Gastrocnemius medialis (tissue), 4 donors: Measurements from ENCODE around the gene COL4A6. TPM values are rescaled to one million over a fixed set of nuclear protein-coding genes. Genes with fewer than 3 reads are reported as not detected.
"Not testable (repeated sequence)": the region's sequence is repeated elsewhere in the genome, so short reads cannot be mapped to it uniquely, and the experiment has no call there.

ENCODE experiments used
- ATAC-seq, 2 donors: fragments of 150-250 bp; one replicate each; pipeline ENCODE4 v1.9.1; 2016
- DNase-seq, 2 donors: peaks; one replicate each; pipeline ENCODE4 v3.0.0-alpha.2; 2019
- H3K27ac ChIP-seq, 4 donors: fragments of 200-600 bp; sonication (generic); 1 replicate in 1 of 4; 2 replicates in 3 of 4; pipeline ENCODE4 v1.5.1; 2016 to 2018; ENCODE audit warnings: mild to moderate bottlenecking in 2 of 4, moderate library complexity in 1 of 4
- H3K27me3 ChIP-seq, 3 donors: fragments of 200-600 bp; sonication (generic) in 2 of 3; 1 replicate in 1 of 3; 2 replicates in 2 of 3; pipeline versions ENCODE4 v1.5.1 to v1.6.0; 2016 to 2019; ENCODE audit warnings: mild to moderate bottlenecking in 1 of 3, moderate library complexity in 1 of 3
- H3K36me3 ChIP-seq, 2 donors: fragments of 200-600 bp; sonication (generic) in 1 of 2; one replicate each; pipeline ENCODE4 v1.5.1; 2017 to 2018
- H3K4me1 ChIP-seq, 2 donors: fragments of 200-600 bp; sonication (generic) in 1 of 2; one replicate each; pipeline ENCODE4 v1.5.1; 2016 to 2017; ENCODE audit warnings: mild to moderate bottlenecking in 2 of 2
- H3K4me3 ChIP-seq, 4 donors: fragments of 200-600 bp; sonication (generic) in 3 of 4; 1 replicate in 1 of 4; 2 replicates in 3 of 4; pipeline ENCODE4 v1.5.1; 2016 to 2019; ENCODE audit warnings: mild to moderate bottlenecking in 2 of 4
- H3K9me3 ChIP-seq, 3 donors: fragments of 200-600 bp; sonication (generic) in 2 of 3; 1 replicate in 1 of 3; 2 replicates in 2 of 3; pipeline ENCODE4 v1.5.1; 2016 to 2019
- CTCF ChIP-seq, 5 experiments: fragments of 450-650 bp in 3 of 5; fragments of 200-600 bp in 2 of 5; sonication (generic) in 2 of 5; IDR thresholded peaks in 4 of 5; conservative IDR thresholded peaks in 1 of 5; 1 replicate in 4 of 5; 2 replicates in 1 of 5; pipeline ENCODE4 v1.5.1; 2016 to 2019; ENCODE audit warnings: antibody characterized with exemption in 5 of 5, mild to moderate bottlenecking in 3 of 5, moderate library complexity in 3 of 5
- POLR2A ChIP-seq, 2 donors: fragments of 450-650 bp; IDR thresholded peaks; one replicate each; pipeline ENCODE4 v1.6.1; 2017; ENCODE audit warnings: antibody characterized with exemption in 2 of 2, mild to moderate bottlenecking in 2 of 2, moderate library complexity in 2 of 2
- in situ Hi-C, 4 donors: fragments of 200-750 bp; cut with MboI; loops; one replicate each; pipeline versions ENCODE4 v1.15.0 to v1.8.0; 2017; ENCODE audit warnings: low sequenced_read_pairs in 4 of 4
- intact Hi-C: fragments of 100-400 bp; cut with DNase I; formaldehyde crosslinking; loops from one replicate; pipeline ENCODE4 v1.15.1; 2023; ENCODE audit warnings: low total_unique reads
- total RNA-seq, 4 donors: library from RNA; depleted of rRNA; stranded (reverse); fragments of >200 nt; gene quantifications; one replicate each; pipeline versions ENCODE4 v1.1.0 to v1.2.3, GENCODE V29; 2016

COL4A6 gene
- 1 to 10 TPM in 2 of 4 donors, under 1 TPM in 2; 0.42 to 1.4 (median 0.81) TPM for total RNA-seq

- H3K27me3 ChIP-seq = no peaks in the 10 kb centered on the region
- no peaks in the 10 kb centered on the region for H3K36me3 ChIP-seq
- intact Hi-C loops (no loop called here), in situ Hi-C loops (no loop called here)
- ATAC-seq = peak in 1 of 2 donors; percentile 18
- TF ChIP-seq CTCF (IDR thresholded peaks at IDR 0.05 in 4 of 5, conservative IDR thresholded peaks at IDR 0.05 in 1 of 5) = no peak
- no peak for TF ChIP-seq POLR2A (IDR thresholded peaks at IDR 0.05)
- H3K9me3 ChIP-seq = no peaks in the 10 kb centered on the region
- no peak for DNase-seq
- H3K4me3 ChIP-seq = peak within 1 kb of the TSS; percentile 57 to 66 (median 63)
- H3K27ac ChIP-seq = peak within 1 kb of the TSS; percentile 71 to 84 (median 82)
- no peaks in the 10 kb centered on the region for H3K4me1 ChIP-seq
These were observed at the start of gene COL4A6 for GRCh38 chrX:108438110-108438623. TSS of gene COL4A6 (minus strand) at chrX:108438422. CDS start at chrX:108438196, 226 bp downstream.

GRCh38 chrX:108485960-108486359 is 47.7 kb upstream of the COL4A6 start:
- ATAC-seq = no peak
- H3K27ac ChIP-seq = no peak overlapping the region
- no peak overlapping the region for H3K4me3 ChIP-seq
- DNase-seq = no peak
- H3K27me3 ChIP-seq = no peaks in the 10 kb centered on the region
- TF ChIP-seq CTCF (IDR thresholded peaks at IDR 0.05 in 4 of 5, conservative IDR thresholded peaks at IDR 0.05 in 1 of 5) = no peak
- TF ChIP-seq POLR2A (IDR thresholded peaks at IDR 0.05) = no peak
- intact Hi-C loops (no loop called here), in situ Hi-C loops (no loop called here)
- no peaks in the 10 kb centered on the region for H3K4me1 ChIP-seq
- no peaks in the 10 kb centered on the region for H3K9me3 ChIP-seq
- H3K36me3 ChIP-seq = no peaks in the 10 kb centered on the region

- no peak for TF ChIP-seq POLR2A (IDR thresholded peaks at IDR 0.05)
- no peak for TF ChIP-seq CTCF (IDR thresholded peaks at IDR 0.05 in 4 of 5, conservative IDR thresholded peaks at IDR 0.05 in 1 of 5)
- Histone ChIP-seq H3K4me3 (no peak overlapping the region), H3K36me3 (no peaks in the 10 kb centered on the region), H3K27ac (no peak overlapping the region), H3K4me1 (no peaks in the 10 kb centered on the region), H3K9me3 (no peaks in the 10 kb centered on the region), H3K27me3 (no peaks in the 10 kb centered on the region)
- in situ Hi-C loops = no loop called here
- ATAC-seq = no peak
- DNase-seq = no peak
- intact Hi-C loops = no loop called here
These were observed 46.0 kb upstream of the COL4A6 start for GRCh38 chrX:108484251-108484650.

DNA sequence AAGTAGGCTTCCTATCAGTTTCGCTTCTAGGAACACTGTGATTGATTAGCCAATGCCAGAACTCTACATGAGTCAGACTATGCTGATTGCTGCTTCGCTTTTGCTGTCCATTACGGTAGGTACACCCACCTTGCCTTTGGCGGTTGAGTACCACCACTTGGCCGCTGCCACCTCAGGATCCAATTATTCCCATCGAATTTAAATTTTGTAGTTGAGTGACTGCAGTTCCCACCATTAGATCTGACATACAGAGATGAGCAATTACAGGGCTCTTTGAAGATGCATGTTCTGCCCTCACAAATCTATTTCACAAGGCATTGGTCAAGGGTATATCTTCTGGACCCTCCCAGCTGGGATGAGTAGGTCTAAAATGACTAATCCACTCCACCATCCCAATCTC is 43.3 kb upstream of the COL4A6 start:
- DNase-seq, intact Hi-C loops, H3K4me3 ChIP-seq, H3K27ac ChIP-seq, ATAC-seq, H3K36me3 ChIP-seq, in situ Hi-C loops, H3K27me3 ChIP-seq, H3K4me1 ChIP-seq, H3K9me3 ChIP-seq: not testable (repeated sequence)

DNA sequence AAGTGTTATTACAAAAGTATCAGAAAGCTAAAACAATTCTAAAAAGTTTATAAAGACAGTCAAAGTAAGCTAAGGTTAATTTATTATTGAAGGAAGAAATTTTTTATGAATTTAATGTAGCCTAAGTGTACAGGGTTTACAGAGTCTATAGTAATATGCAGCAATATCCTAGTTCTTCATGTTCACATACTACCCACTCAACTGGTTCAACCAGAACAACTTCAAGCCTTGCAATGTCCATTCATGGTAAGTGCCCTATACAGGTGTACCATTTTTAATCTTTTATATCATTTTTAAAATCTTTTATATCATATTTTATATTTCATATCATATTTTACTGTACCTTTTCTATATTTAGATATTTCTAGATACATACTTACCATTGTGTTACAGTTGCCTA is 35.8 kb upstream of the COL4A6 start:
- Histone ChIP-seq H3K36me3 (no peaks in the 10 kb centered on the region), H3K4me1 (no peaks in the 10 kb centered on the region), H3K9me3 (no peaks in the 10 kb centered on the region), H3K27me3 (no peaks in the 10 kb centered on the region), H3K27ac (no peak overlapping the region), H3K4me3 (no peak overlapping the region)
- in situ Hi-C loops (no loop called here), intact Hi-C loops (no loop called here)
- ATAC-seq (no peak), DNase-seq (no peak)
- TF ChIP-seq POLR2A (IDR thresholded peaks at IDR 0.05) (no peak), CTCF (IDR thresholded peaks at IDR 0.05 in 4 of 5, conservative IDR thresholded peaks at IDR 0.05 in 1 of 5) (no peak)
